Measurements from ENCODE around the gene CSMD2. TPM values are rescaled to one million over a fixed set of nuclear protein-coding genes. Genes with fewer than 3 reads are reported as not detected.

The CSMD2 gene
- total and polyA plus RNA-seq, 2 of the 8 experiments (the other 6 are each of a cell fraction or from before 2014, with no cell fraction given), result 7.0 to 14.7 TPM

GRCh38 chr1:33965086-33965485 lies 199.9 kb downstream of the CSMD2 start:
- Histone ChIP-seq H3K4ac (replicated peaks; ENCODE audit: insufficient read length, low read depth, low read length) (no peak overlapping the region), H3K14ac (ENCODE audit: insufficient read length) (no peak overlapping the region), H3K4me2 (ENCODE audit: insufficient read depth in 1 of 2, low read depth in 2 of 2, low read length in 2 of 2) (no peak overlapping the region), H3K79me1 (ENCODE audit: low read depth, low read length) (no peaks in the 10 kb centered on the region; the same call in 1 of the 2 replicates), H4K5ac (ENCODE audit: insufficient read length, low read depth, low read length) (no peak overlapping the region), H3K23ac (ENCODE audit: insufficient read length) (no peak overlapping the region), H3K27me3 (replicated peaks in 1 of 4; ENCODE audit: control insufficient read depth in 3 of 4, extremely low read depth in 1 of 4, insufficient read depth in 3 of 4, low read length in 3 of 4) (no peaks in the 10 kb centered on the region), H3K18ac (ENCODE audit: extremely low read depth, low read length) (no peak overlapping the region), H2BK12ac (ENCODE audit: low read depth, low read length) (no peak overlapping the region), H3K36me3 (ENCODE audit: control insufficient read depth in 2 of 4, insufficient read depth in 4 of 4, low read length in 3 of 4) (no peaks in the 10 kb centered on the region), H3K79me2 (ENCODE audit: control insufficient read depth in 1 of 2, insufficient read depth in 2 of 2, low read length in 2 of 2) (no peaks in the 10 kb centered on the region), H2BK20ac (ENCODE audit: low read length) (no peak overlapping the region), H4K20me1 (replicated peaks in 1 of 2; ENCODE audit: control insufficient read depth in 1 of 2, insufficient read depth in 2 of 2, low read length in 2 of 2) (peaks cover 0 to 2% of the 10 kb centered on the region in 2 experiments), H4K8ac (ENCODE audit: extremely low read depth, insufficient read depth, low read length) (no peak overlapping the region), H3K23me2 (ENCODE audit: low read depth, low read length) (no peaks in the 10 kb centered on the region), H3K9ac (replicated peaks in 1 of 4; ENCODE audit: extremely low read depth in 1 of 4, low read depth in 3 of 4, low read length in 3 of 4) (no peak overlapping the region), H3K9me3 (ENCODE audit: insufficient read depth in 2 of 2, low read depth in 1 of 2, low read length in 1 of 2) (no peaks in the 10 kb centered on the region), H2AK5ac (ENCODE audit: low read depth, low read length) (no peak overlapping the region), H3K27ac (ENCODE audit: low read depth, low read length) (no peak overlapping the region), H4K91ac (replicated peaks; ENCODE audit: insufficient read length, low read length) (no peak overlapping the region), H3K4me1 (replicated peaks in 1 of 4; ENCODE audit: control insufficient read depth in 3 of 4, insufficient read depth in 4 of 4, low read length in 3 of 4) (peaks cover 0 to 2% (median 0%) of the 10 kb centered on the region in 4 experiments; a peak in 3 of 7 replicates), H2BK15ac (ENCODE audit: low read length) (no peak overlapping the region), H2BK5ac (ENCODE audit: low read depth, low read length) (no peak overlapping the region), H2BK120ac (replicated peaks; ENCODE audit: low read depth, low read length) (no peak overlapping the region), H2AFZ (ENCODE audit: low read length) (no peak overlapping the region), H3K56ac (replicated peaks; ENCODE audit: insufficient read length, low read depth, low read length) (no peak overlapping the region), H3K4me3 (ENCODE audit: extremely low read depth in 1 of 4, insufficient read depth in 2 of 4, low read depth in 3 of 4, low read length in 4 of 4) (no peak overlapping the region)
- no peak for DNase-seq (ENCODE audit: low read depth in 1 of 2, low spot score in 2 of 2)
- POLR2A ChIA-PET (ENCODE audit: partially characterized antibody), result no interaction called here
- CTCF ChIA-PET (ENCODE audit: partially characterized antibody), result interaction anchor here (1.2 to 1.3 kb wide), 2 partner anchors 57 to 148 kb away, joined by 3 read pairs; no protein-coding TSS in a partner anchor
- no peak for FAIRE-seq
- 95% methylated on average over 3 of the region's 3 CpGs; no CpG with 5 or more reads in 1 of the 2 experiments for WGBS, 2 experiments (ENCODE audit: extremely low coverage in 1 of 2, insufficient coverage in 1 of 2, insufficient read length in 1 of 2, insufficient replicate concordance in 2 of 2, low coverage in 1 of 2, low lambda C conversion rate in 2 of 2, missing lambda C conversion rate in 1 of 2)
- TF ChIP-seq SIN3A (conservative IDR thresholded peaks at IDR 0.05 in 1 of 2, IDR thresholded peaks at IDR 0.05 in 1 of 2; ENCODE audit: low read depth in 1 of 2, low read length in 2 of 2), result no peak
- no peak for TF ChIP-seq RFX5 (IDR thresholded peaks at IDR 0.05; ENCODE audit: borderline replicate concordance, low read depth, low read length)
- TF ChIP-seq TAF7 (optimal IDR thresholded peaks at IDR 0.05; ENCODE audit: borderline replicate concordance, low read depth, low read length), result no peak
- no peak for TF ChIP-seq EZH2 (IDR thresholded peaks at IDR 0.05; ENCODE audit: low read depth, low read length, severe bottlenecking)
- TF ChIP-seq CREB1 (IDR thresholded peaks at IDR 0.05), result no peak
- no peak for TF ChIP-seq RBBP5 (IDR thresholded peaks at IDR 0.05; ENCODE audit: borderline replicate concordance, low read depth, low read length)
- no peak for TF ChIP-seq ATF2 (IDR thresholded peaks at IDR 0.05; ENCODE audit: low read length)
- no peak for TF ChIP-seq CBX5 (IDR thresholded peaks at IDR 0.05; ENCODE audit: low read depth, low read length)
- no peak for TF ChIP-seq EP300 (IDR thresholded peaks at IDR 0.05; ENCODE audit: borderline replicate concordance in 1 of 2, low read depth in 2 of 2, low read length in 2 of 2)
- no peak for TF ChIP-seq E2F6 (IDR thresholded peaks at IDR 0.05)
- TF ChIP-seq JUND (IDR thresholded peaks at IDR 0.05; ENCODE audit: low read length), result no peak
